Central memory CD4-positive, alpha-beta T cell (primary cell): ENCODE results near the gene RBMX.
"Not testable (repeated sequence)": the region's sequence is repeated elsewhere in the genome, so short reads cannot be mapped to it uniquely, and the experiment has no call there.

ENCODE experiments used
- DNase-seq: peaks from one replicate; pipeline ENCODE4 v3.0.0; 2022

The RBMX gene

GRCh38 chrX:136874114-136874513, 6.4 kb downstream of the RBMX start:
- not testable (repeated sequence) for DNase-seq

- not testable (repeated sequence) for DNase-seq
These were observed 7.3 kb downstream of the RBMX start for GRCh38 chrX:136873210-136873609.

- no peak for DNase-seq
These were observed 8.3 kb downstream of the RBMX start for GRCh38 chrX:136872091-136872700.

- DNase-seq = no peak
These were observed 10.5 kb downstream of the RBMX start for GRCh38 chrX:136870064-136870463.

- no peak for DNase-seq
These were observed 12.1 kb downstream of the RBMX start for GRCh38 chrX:136868283-136869055.

GRCh38 chrX:136867518-136867917, 13.0 kb downstream of the RBMX start:
- DNase-seq = no peak

GRCh38 chrX:136867096-136867491, 13.4 kb downstream of the RBMX start:
- no peak for DNase-seq

- DNase-seq = no peak
These were observed 14.0 kb downstream of the RBMX start for GRCh38 chrX:136866337-136867095.

GRCh38 chrX:136865270-136866158, 15.0 kb downstream of the RBMX start:
- DNase-seq = no peak

- DNase-seq = no peak
These were observed 16.7 kb downstream of the RBMX start for GRCh38 chrX:136863826-136864225.

- no peak for DNase-seq
These were observed 18.0 kb downstream of the RBMX start for GRCh38 chrX:136862546-136862945.

- no peak for DNase-seq
These were observed 18.6 kb downstream of the RBMX start for GRCh38 chrX:136861877-136862276.

- no peak for DNase-seq
These were observed 22.3 kb downstream of the RBMX start for GRCh38 chrX:136858007-136858756.

GRCh38 chrX:136856551-136856950, 24.0 kb downstream of the RBMX start:
- no peak for DNase-seq

- no peak for DNase-seq
These were observed 24.5 kb downstream of the RBMX start for GRCh38 chrX:136856050-136856449.

- no peak for DNase-seq
These were observed 29.0 kb downstream of the RBMX start for GRCh38 chrX:136851526-136851925.

- DNase-seq = no peak
These were observed 29.9 kb downstream of the RBMX start for GRCh38 chrX:136850441-136851175.

- DNase-seq = no peak
These were observed 31.1 kb downstream of the RBMX start for GRCh38 chrX:136849395-136849794.

GRCh38 chrX:136847874-136848273, 32.7 kb downstream of the RBMX start:
- no peak for DNase-seq

GRCh38 chrX:136839196-136839595, 41.3 kb downstream of the RBMX start:
- no peak for DNase-seq

- DNase-seq = no peak
These were observed 44.8 kb downstream of the RBMX start for GRCh38 chrX:136835761-136836160.
